ENCODE results near the gene CACNA2D4.

Gene CACNA2D4

GRCh38 chr12:1917172-1918070 lies 1.0 kb downstream of the CACNA2D4 start:
- DNase-seq, result peak; percentile 35

- peak; percentile 42 for DNase-seq
Measured at GRCh38 chr12:1916371-1917171, 1.9 kb downstream of the CACNA2D4 start.

- DNase-seq, result peak; percentile 61
Measured at GRCh38 chr12:1915082-1915968, 3.1 kb downstream of the CACNA2D4 start.

- DNase-seq, result peak; percentile 35
Measured at GRCh38 chr12:1914114-1914911, 4.1 kb downstream of the CACNA2D4 start.

- DNase-seq, result peak; percentile 18
Measured at GRCh38 chr12:1913377-1914113, 4.9 kb downstream of the CACNA2D4 start.

- peak; percentile 18 for DNase-seq
Measured at GRCh38 chr12:1912580-1913376, 5.7 kb downstream of the CACNA2D4 start.

GRCh38 chr12:1911598-1912575 lies 6.6 kb downstream of the CACNA2D4 start:
- DNase-seq, result peak; percentile 32

- DNase-seq, result no peak
Measured at GRCh38 chr12:1910468-1910867, 8.0 kb downstream of the CACNA2D4 start.

GRCh38 chr12:1908758-1909157 lies 9.7 kb downstream of the CACNA2D4 start:
- DNase-seq, result peak; percentile 25

GRCh38 chr12:1907652-1908611 lies 10.5 kb downstream of the CACNA2D4 start:
- peak; percentile 60 for DNase-seq

- DNase-seq, result no peak
Measured at GRCh38 chr12:1906579-1906978, 11.9 kb downstream of the CACNA2D4 start.

GRCh38 chr12:1904875-1905274 lies 13.6 kb downstream of the CACNA2D4 start:
- no peak for DNase-seq

- peak; percentile 10 for DNase-seq
Measured at GRCh38 chr12:1896964-1897363, 21.5 kb downstream of the CACNA2D4 start.

GRCh38 chr12:1890810-1891209 lies 27.6 kb downstream of the CACNA2D4 start:
- DNase-seq, result no peak

GRCh38 chr12:1890119-1890703 lies 28.2 kb downstream of the CACNA2D4 start:
- DNase-seq, result no peak

- DNase-seq, result no peak
Measured at GRCh38 chr12:1888923-1889322, 29.5 kb downstream of the CACNA2D4 start.

- DNase-seq, result no peak
Measured at GRCh38 chr12:1886396-1887008, 31.9 kb downstream of the CACNA2D4 start.

Data from activated CD8-positive, alpha-beta memory T cell treated with anti-CD3 and anti-CD28 coated beads, Interleukin-2, amount 50 U/mL, for 48 hours (primary cell).